Colonic mucosa (tissue), 4 donors: ENCODE measurements around the gene GP1BA. TPM values are rescaled to one million over a fixed set of nuclear protein-coding genes. Genes with fewer than 3 reads are reported as not detected.

Experiments
- DNase-seq: peaks from one replicate; pipeline ENCODE4 v3.0.0-alpha.2; 2020
- H3K27ac ChIP-seq: fragments of 200-600 bp; one replicate; pipeline ENCODE4 v1.8.0; 2021
- H3K27me3 ChIP-seq: fragments of 200-600 bp; one replicate; pipeline ENCODE4 v1.8.0; 2021
- H3K36me3 ChIP-seq: fragments of 200-600 bp; one replicate; pipeline ENCODE4 v1.8.0; 2021
- H3K4me1 ChIP-seq: fragments of 200-600 bp; one replicate; pipeline ENCODE4 v1.8.0; 2021; ENCODE audit warnings: mild to moderate bottlenecking
- H3K4me3 ChIP-seq: fragments of 200-600 bp; one replicate; pipeline ENCODE4 v1.8.0; 2021
- H3K9ac ChIP-seq, 2 donors: one replicate each; pipeline ENCODE4 v1.7.0; 2013; ENCODE audit warnings: control low read depth in 2 of 2, low read depth in 2 of 2, low read length in 2 of 2
- H3K9me3 ChIP-seq: fragments of 200-600 bp; one replicate; pipeline ENCODE4 v1.8.0; 2021
- CTCF ChIP-seq: fragments of 200-600 bp; IDR thresholded peaks from one replicate; pipeline ENCODE4 v1.8.0; 2022; ENCODE audit warnings: antibody characterized with exemption, mild to moderate bottlenecking
- intact Hi-C: fragments of 100-400 bp; cut with DNase I; formaldehyde crosslinking; loops from one replicate; pipeline ENCODE4 v1.14.1; 2022
- total RNA-seq, 2 donors: library from RNA; stranded (reverse); fragmentation: NEBNext Ultra II Directional in 1 of 2; extraction: Animal tissue kit (Norgen Biotek cat#: 25700) in 1 of 2; gene quantifications; one replicate each; pipeline ENCODE4 v1.2.1, GENCODE V29; 2021
- donor health status: healthy.
- donor health status: DM: no; HTN: no; CAD: no.
- donor health status: DM: no; HTN: no; CAD: no.

GP1BA gene
- total RNA-seq, 2 donors from 2014 or later, result not detected

DNA sequence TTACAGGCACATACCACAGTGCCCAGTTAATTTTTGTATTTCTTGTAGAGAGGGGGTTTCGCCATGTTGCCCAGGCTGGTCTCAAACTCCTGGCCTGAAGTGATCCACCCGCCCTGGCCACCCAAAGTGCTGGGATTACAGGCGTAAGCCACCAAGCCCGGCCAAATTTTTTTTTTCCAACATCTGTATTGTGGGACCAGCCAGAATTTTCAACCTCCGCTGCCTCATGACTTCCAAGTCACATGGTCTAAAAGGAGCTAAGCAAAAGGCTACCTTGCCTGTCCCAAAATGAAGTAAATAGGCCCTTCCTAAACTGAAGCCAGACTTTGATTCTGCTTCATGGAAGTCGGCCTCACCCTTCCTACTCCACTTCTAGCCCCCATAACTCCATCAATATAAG is 39.7 kb downstream of the GP1BA start:
- Histone ChIP-seq H3K27me3 (no peaks in the 10 kb centered on the region), H3K4me1 (no peaks in the 10 kb centered on the region), H3K9me3 (no peaks in the 10 kb centered on the region), H3K27ac (no peak overlapping the region), H3K36me3 (no peaks in the 10 kb centered on the region), H3K4me3 (no peak overlapping the region), H3K9ac (no peak overlapping the region)
- intact Hi-C loops, result loop anchor here (5.0 kb wide), 1 partner anchor 70 kb away; the partner anchor contains the start of gene CHRNE
- no peak for TF ChIP-seq CTCF
- no peak for DNase-seq

- no peaks in the 10 kb centered on the region for H3K27me3 ChIP-seq
- H3K27ac ChIP-seq, result no peak overlapping the region
- TF ChIP-seq CTCF, result no peak
Measured at GRCh38 chr17:4972322-4972721, 40.2 kb downstream of the GP1BA start.

GRCh38 chr17:4972752-4973151 is 40.7 kb downstream of the GP1BA start:
- TF ChIP-seq CTCF, result no peak
- H3K36me3 ChIP-seq, result no peaks in the 10 kb centered on the region

More at GRCh38 chr17:4972322-4972721, 40.2 kb downstream of the GP1BA start:
- Histone ChIP-seq H3K9me3 (no peaks in the 10 kb centered on the region), H3K36me3 (no peaks in the 10 kb centered on the region), H3K4me1 (no peaks in the 10 kb centered on the region), H3K4me3 (no peak overlapping the region), H3K9ac (no peak overlapping the region)
- no peak for DNase-seq
- intact Hi-C loops, result loop anchor here (5.0 kb wide), 1 partner anchor 70 kb away; the partner anchor contains the start of gene CHRNE

DNA sequence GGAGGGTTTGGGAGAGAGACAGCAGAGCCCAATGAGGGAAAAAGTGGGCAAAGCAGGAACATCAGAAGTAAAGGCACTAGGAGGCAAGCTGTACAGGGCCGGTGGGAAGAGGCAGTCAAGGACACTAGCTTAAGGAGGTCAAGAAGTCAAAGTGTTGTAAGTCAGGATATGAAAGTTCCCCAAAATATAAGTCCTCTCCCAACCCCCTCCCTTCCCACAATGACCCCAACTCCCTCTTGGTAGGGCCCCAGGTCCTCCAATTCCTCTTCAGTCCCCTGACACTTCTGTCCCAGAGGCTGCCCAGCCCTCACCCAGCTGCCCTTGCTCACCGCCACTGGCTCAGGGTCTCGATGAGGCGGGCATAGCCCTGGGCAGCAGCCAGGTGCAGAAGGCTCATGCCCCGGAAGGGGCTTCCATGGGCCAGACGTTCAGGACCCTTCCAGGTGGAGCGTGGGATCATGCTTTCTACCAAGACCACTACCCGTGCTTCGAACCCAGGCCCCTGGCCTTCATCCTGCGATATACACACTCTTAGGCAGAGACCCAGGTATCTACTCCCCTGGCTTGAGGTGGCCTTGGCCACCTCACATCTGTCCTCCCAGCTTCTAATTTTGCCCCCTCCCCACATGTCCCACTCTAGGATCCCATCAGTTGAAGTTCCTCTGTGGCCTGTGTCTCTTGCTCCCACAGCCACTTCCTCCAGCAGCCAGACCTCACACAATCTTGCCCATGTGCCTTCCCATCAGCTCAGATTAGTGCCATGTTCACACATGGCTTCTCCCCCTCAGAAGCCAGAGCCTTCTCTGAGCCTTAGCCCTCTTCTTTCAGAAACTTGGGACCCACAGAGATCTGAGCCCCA is 41.4 kb downstream of the GP1BA start:
- DNase-seq, result no peak
- no peaks in the 10 kb centered on the region for H3K27me3 ChIP-seq
- H3K4me1 ChIP-seq, result no peaks in the 10 kb centered on the region
- no peaks in the 10 kb centered on the region for H3K9me3 ChIP-seq
- H3K9ac ChIP-seq, result no peak overlapping the region
- no peak for TF ChIP-seq CTCF
- H3K36me3 ChIP-seq, result no peaks in the 10 kb centered on the region
- H3K4me3 ChIP-seq, result no peak overlapping the region
- intact Hi-C loops, result loop anchor here (5.0 kb wide), 1 partner anchor 71 kb away; the partner anchor contains the start of gene CHRNE
- H3K27ac ChIP-seq, result no peak overlapping the region

More at GRCh38 chr17:4972752-4973151, 40.7 kb downstream of the GP1BA start:
- Histone ChIP-seq H3K4me3 (no peak overlapping the region), H3K27me3 (no peaks in the 10 kb centered on the region), H3K27ac (no peak overlapping the region), H3K9ac (no peak overlapping the region), H3K4me1 (no peaks in the 10 kb centered on the region), H3K9me3 (no peaks in the 10 kb centered on the region)
- intact Hi-C loops, result loop anchor here (5.0 kb wide), 1 partner anchor 70 kb away; the partner anchor contains the start of gene CHRNE
- DNase-seq, result no peak

DNA sequence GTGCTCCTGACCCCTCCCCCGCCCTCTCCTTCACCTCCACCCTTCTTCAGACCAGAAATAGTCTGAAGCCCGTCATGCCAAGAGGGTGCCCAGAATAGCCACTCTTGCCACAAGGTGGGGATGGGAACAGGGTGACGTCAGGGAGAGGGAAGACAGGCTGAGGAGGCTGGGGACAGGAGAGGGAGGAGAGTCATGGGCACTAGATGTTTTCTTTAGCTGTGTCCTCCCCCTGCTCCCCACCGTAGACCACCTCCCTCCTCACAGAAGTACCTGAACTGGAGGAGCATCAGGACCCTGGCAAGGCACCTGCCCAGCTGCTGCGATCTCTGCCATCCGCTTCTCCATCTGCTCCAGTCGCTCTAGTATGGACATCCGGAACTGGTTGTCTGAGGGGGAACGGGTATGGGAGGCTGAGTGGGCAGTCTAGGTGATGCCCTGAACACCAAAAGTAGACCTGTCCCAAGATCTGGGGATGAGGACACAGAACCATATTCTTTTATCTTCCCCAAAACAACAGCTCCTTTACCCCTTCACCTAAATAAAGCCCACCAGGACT is 42.1 kb downstream of the GP1BA start:
- intact Hi-C loops, result loop anchor here (5.0 kb wide), 1 partner anchor 72 kb away; the partner anchor contains the start of gene CHRNE
- no peaks in the 10 kb centered on the region for H3K9me3 ChIP-seq
- no peak overlapping the region for H3K9ac ChIP-seq
- H3K4me1 ChIP-seq, result no peaks in the 10 kb centered on the region
- H3K36me3 ChIP-seq, result no peaks in the 10 kb centered on the region
- no peak overlapping the region for H3K4me3 ChIP-seq
- DNase-seq, result no peak
- H3K27me3 ChIP-seq, result no peaks in the 10 kb centered on the region
- TF ChIP-seq CTCF, result no peak
- H3K27ac ChIP-seq, result no peak overlapping the region
